Measurements from ENCODE around the gene OR6K6. TPM values are rescaled to one million over a fixed set of nuclear protein-coding genes. Genes with fewer than 3 reads are reported as not detected.

The OR6K6 gene
- total and polyA plus RNA-seq, 2 experiments from 2014 or later: not detected

DNA sequence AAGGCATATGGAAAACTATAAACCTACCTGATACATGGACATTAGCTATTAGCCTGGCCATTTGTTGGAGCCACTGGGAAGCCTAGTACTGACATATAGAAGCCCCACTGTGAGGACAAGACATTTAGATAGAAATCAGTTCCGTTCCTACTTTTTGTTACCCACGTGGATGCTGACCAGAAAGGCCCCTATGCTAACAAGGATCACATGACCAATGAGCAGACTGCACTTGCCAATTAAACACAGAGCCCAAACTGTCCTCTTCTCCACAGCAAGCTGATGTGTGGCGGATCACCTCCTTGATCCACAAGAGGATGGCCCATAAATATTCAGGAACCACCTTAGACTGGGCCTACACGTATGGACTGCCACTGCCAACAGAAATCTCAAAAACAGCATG, 22.8 kb upstream of the OR6K6 start:
- Mint-ChIP-seq H3K27me3 (ENCODE audit: insufficient read depth, low read depth, poor library complexity) (no peaks in the 10 kb centered on the region), H3K4me3 (no peak overlapping the region), H3K4me1 (no peaks in the 10 kb centered on the region), H3K27ac (no peak overlapping the region), H3K9me3 (no peaks in the 10 kb centered on the region), H3K36me3 (ENCODE audit: low read depth) (no peaks in the 10 kb centered on the region)
- no peaks in the 10 kb centered on the region for H3K27me3 ChIP-seq (ENCODE audit: insufficient read depth)
- no peak for ATAC-seq
- TF ChIP-seq ZNF331 (CRISPR knock-in tag; IDR thresholded peaks at IDR 0.05; ENCODE audit: low read depth) (no peak), EZH2 (IDR thresholded peaks at IDR 0.05; ENCODE audit: low read depth, unreplicated experiment) (no peak), JUNB (IDR thresholded peaks at IDR 0.05; ENCODE audit: unreplicated experiment) (no peak), STAT1 (IDR thresholded peaks at IDR 0.05; ENCODE audit: unreplicated experiment) (no peak), EZH2phosphoT487 (IDR thresholded peaks at IDR 0.05; ENCODE audit: unreplicated experiment) (no peak), ZNF462 (CRISPR knock-in tag; IDR thresholded peaks at IDR 0.05) (no peak), CTCF (conservative IDR thresholded peaks at IDR 0.05; ENCODE audit: low read depth in 2 of 2) (no peak), POLR2AphosphoS5 (IDR thresholded peaks at IDR 0.05; ENCODE audit: low read depth) (no peak), ZNF114 (CRISPR knock-in tag; IDR thresholded peaks at IDR 0.05) (no peak), CREB1 (CRISPR knock-in tag; IDR thresholded peaks at IDR 0.05; ENCODE audit: low read depth) (no peak), NANOG (IDR thresholded peaks at IDR 0.05; ENCODE audit: borderline replicate concordance) (no peak)
- TF ChIP-seq, protein P1, sequence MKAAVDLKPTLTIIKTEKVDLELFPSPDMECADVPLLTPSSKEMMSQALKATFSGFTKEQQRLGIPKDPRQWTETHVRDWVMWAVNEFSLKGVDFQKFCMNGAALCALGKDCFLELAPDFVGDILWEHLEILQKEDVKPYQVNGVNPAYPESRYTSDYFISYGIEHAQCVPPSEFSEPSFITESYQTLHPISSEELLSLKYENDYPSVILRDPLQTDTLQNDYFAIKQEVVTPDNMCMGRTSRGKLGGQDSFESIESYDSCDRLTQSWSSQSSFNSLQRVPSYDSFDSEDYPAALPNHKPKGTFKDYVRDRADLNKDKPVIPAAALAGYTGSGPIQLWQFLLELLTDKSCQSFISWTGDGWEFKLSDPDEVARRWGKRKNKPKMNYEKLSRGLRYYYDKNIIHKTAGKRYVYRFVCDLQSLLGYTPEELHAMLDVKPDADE (IDR thresholded peaks at IDR 0.05): no peak
- TF ChIP-seq, protein P2, sequence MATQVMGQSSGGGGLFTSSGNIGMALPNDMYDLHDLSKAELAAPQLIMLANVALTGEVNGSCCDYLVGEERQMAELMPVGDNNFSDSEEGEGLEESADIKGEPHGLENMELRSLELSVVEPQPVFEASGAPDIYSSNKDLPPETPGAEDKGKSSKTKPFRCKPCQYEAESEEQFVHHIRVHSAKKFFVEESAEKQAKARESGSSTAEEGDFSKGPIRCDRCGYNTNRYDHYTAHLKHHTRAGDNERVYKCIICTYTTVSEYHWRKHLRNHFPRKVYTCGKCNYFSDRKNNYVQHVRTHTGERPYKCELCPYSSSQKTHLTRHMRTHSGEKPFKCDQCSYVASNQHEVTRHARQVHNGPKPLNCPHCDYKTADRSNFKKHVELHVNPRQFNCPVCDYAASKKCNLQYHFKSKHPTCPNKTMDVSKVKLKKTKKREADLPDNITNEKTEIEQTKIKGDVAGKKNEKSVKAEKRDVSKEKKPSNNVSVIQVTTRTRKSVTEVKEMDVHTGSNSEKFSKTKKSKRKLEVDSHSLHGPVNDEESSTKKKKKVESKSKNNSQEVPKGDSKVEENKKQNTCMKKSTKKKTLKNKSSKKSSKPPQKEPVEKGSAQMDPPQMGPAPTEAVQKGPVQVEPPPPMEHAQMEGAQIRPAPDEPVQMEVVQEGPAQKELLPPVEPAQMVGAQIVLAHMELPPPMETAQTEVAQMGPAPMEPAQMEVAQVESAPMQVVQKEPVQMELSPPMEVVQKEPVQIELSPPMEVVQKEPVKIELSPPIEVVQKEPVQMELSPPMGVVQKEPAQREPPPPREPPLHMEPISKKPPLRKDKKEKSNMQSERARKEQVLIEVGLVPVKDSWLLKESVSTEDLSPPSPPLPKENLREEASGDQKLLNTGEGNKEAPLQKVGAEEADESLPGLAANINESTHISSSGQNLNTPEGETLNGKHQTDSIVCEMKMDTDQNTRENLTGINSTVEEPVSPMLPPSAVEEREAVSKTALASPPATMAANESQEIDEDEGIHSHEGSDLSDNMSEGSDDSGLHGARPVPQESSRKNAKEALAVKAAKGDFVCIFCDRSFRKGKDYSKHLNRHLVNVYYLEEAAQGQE (IDR thresholded peaks at IDR 0.05; ENCODE audit: unreplicated experiment): no peak
- no peaks in the 10 kb centered on the region; the same call in 1 of the 2 replicates for H3K9me2 ChIP-seq (ENCODE audit: insufficient read depth)
- H2AFZ ChIP-seq: no peak overlapping the region
- H3K4me2 ChIP-seq: no peak overlapping the region
- H3K79me2 ChIP-seq (replicated peaks; ENCODE audit: insufficient read depth): no peaks in the 10 kb centered on the region
- no peak overlapping the region for H3K4me3 ChIP-seq
- no peak overlapping the region for H3K27ac ChIP-seq (ENCODE audit: low read depth)
- no peaks in the 10 kb centered on the region for H3F3A ChIP-seq (replicated peaks; ENCODE audit: low read depth)
- DNase-seq (ENCODE audit: low spot score): no peak
- H4K20me1 ChIP-seq (replicated peaks; ENCODE audit: insufficient read depth): no peaks in the 10 kb centered on the region
- H3K36me3 ChIP-seq (ENCODE audit: insufficient read depth): no peaks in the 10 kb centered on the region
- H3K4me1 ChIP-seq (ENCODE audit: insufficient read depth): no peaks in the 10 kb centered on the region
